Measurements from ENCODE around the gene GAD1. TPM values are rescaled to one million over a fixed set of nuclear protein-coding genes. Genes with fewer than 3 reads are reported as not detected.

Gene GAD1
- total and polyA plus RNA-seq, 2 donors (not counting 3 experiments of a cell fraction or from before 2014, with no cell fraction given), result 0.60 to 0.62 TPM

- H3K4me1 ChIP-seq (ENCODE audit: control insufficient read depth, extremely low read depth, insufficient read depth, low read length), result no peaks in the 10 kb centered on the region
- no peak overlapping the region for H2AFZ ChIP-seq (ENCODE audit: low read depth, low read length)
- no peak overlapping the region for H3K4me3 ChIP-seq (replicated peaks in 1 of 3; ENCODE audit: insufficient read depth in 1 of 3, low read depth in 1 of 3, low read length in 3 of 3)
- ChIA-PET POLR2A (no interaction called here), CTCF (no interaction called here)
- H4K20me1 ChIP-seq (replicated peaks; ENCODE audit: control insufficient read depth, extremely low read depth, insufficient read depth, low read length), result no peaks in the 10 kb centered on the region
- no peaks in the 10 kb centered on the region for H3K36me3 ChIP-seq (ENCODE audit: control insufficient read depth in 2 of 2, extremely low read depth in 1 of 2, insufficient read depth in 2 of 2, low read length in 2 of 2)
- dilution Hi-C loops (cut with MboI; ENCODE audit: extremely low pct_ligation_motif_present, low sequenced_read_pairs), result no loop called here
- DNase-seq (ENCODE audit: low read depth, low spot score) (no peak), FAIRE-seq (no peak)
- no peak overlapping the region for H3K27ac ChIP-seq (ENCODE audit: insufficient read depth, low read depth, low read length)
- H3K79me2 ChIP-seq (ENCODE audit: control insufficient read depth, insufficient read depth, low read length), result no peaks in the 10 kb centered on the region
- H3K9ac ChIP-seq (replicated peaks; ENCODE audit: extremely low read depth, insufficient read depth, low read length), result no peak overlapping the region
- no peaks in the 10 kb centered on the region for H3K9me1 ChIP-seq (replicated peaks; ENCODE audit: control insufficient read depth, extremely low read depth, insufficient read depth, low read length)
- no peaks in the 10 kb centered on the region for H3K9me3 ChIP-seq (replicated peaks; ENCODE audit: control insufficient read depth, insufficient read depth, low read length)
- peaks cover 21 to 23% of the 10 kb centered on the region in 2 experiments for H3K27me3 ChIP-seq (ENCODE audit: control insufficient read depth in 2 of 2, insufficient read depth in 2 of 2, low read length in 2 of 2)
- no TSS peak for BruUV-seq (replicated peaks)
- H3K4me2 ChIP-seq (ENCODE audit: insufficient read depth, low read length), result no peak overlapping the region
- intact Hi-C loops (cut with micrococcal nuclease), result no loop called here
- TF ChIP-seq, protein P1, sequence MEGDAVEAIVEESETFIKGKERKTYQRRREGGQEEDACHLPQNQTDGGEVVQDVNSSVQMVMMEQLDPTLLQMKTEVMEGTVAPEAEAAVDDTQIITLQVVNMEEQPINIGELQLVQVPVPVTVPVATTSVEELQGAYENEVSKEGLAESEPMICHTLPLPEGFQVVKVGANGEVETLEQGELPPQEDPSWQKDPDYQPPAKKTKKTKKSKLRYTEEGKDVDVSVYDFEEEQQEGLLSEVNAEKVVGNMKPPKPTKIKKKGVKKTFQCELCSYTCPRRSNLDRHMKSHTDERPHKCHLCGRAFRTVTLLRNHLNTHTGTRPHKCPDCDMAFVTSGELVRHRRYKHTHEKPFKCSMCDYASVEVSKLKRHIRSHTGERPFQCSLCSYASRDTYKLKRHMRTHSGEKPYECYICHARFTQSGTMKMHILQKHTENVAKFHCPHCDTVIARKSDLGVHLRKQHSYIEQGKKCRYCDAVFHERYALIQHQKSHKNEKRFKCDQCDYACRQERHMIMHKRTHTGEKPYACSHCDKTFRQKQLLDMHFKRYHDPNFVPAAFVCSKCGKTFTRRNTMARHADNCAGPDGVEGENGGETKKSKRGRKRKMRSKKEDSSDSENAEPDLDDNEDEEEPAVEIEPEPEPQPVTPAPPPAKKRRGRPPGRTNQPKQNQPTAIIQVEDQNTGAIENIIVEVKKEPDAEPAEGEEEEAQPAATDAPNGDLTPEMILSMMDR (IDR thresholded peaks at IDR 0.05; ENCODE audit: extremely low read depth in 1 of 2, insufficient read depth in 1 of 2, low read depth in 1 of 2, low read length in 2 of 2), result no peak
- TF ChIP-seq FOS (IDR thresholded peaks at IDR 0.05; ENCODE audit: borderline replicate concordance, insufficient read depth, low read length), result no peak
- TF ChIP-seq GATA2 (IDR thresholded peaks at IDR 0.05; ENCODE audit: insufficient read depth, insufficient read length, low read depth, low read length), result no peak
- TF ChIP-seq POLR2AphosphoS5 (IDR thresholded peaks at IDR 0.05; ENCODE audit: insufficient read depth, low read depth, low read length), result no peak
- no peak for TF ChIP-seq EZH2 (IDR thresholded peaks at IDR 0.05; ENCODE audit: borderline replicate concordance, low read depth, low read length, severe bottlenecking)
- no peak for TF ChIP-seq JUN (IDR thresholded peaks at IDR 0.05; ENCODE audit: borderline replicate concordance, insufficient read depth, insufficient read length, low read depth)
Observed at GRCh38 chr2:170828533-170828916, 11.8 kb downstream of the GAD1 start.
